ENCODE results near the gene GNAO1.
A peak's percentile ranks its signal among the peaks of the same experiment; 100 is the strongest.

Gene GNAO1

DNA sequence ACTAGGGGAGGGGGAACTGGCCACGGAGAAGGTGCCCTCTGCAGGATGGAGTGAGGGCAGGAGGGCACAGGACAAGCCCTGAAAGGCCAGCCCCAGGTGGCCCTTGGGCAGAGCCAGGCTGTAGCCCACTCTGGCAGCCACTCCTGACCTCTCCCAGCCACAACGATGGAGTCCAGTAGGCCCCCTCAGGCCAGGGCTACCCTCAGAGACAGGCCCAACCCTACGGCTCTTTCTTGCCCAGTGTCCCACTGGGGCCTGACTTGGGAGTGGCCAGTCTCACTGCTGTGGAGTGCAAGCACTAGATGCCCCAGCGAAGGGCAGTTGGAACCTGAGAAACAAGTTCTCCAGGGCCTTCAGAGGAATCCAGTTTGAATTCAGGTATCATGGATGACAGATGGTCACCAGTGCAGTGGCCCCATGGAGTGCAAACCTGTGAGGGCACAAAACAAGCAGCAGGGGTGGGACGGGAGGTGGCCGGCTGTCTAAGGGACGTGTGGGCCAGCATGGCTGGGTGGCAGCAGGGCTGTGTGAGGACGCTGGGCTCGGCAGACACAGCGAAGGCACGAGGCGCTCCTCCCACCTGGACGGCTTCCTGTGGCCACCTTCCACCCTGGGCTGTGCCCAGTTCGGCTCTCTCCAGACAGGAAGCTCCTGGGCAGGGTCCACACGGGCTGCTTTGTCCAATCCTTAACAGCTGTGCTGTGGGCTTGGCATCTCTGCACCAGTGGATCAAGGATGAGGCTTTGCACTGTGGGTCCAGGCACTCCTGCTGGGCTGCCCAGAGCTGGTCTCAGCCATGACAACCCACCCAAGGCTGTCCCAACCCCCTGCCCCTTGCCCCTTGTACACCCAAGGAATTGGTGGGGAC lies 162.0 kb downstream of the GNAO1 start:
- no peak for FAIRE-seq

DNA sequence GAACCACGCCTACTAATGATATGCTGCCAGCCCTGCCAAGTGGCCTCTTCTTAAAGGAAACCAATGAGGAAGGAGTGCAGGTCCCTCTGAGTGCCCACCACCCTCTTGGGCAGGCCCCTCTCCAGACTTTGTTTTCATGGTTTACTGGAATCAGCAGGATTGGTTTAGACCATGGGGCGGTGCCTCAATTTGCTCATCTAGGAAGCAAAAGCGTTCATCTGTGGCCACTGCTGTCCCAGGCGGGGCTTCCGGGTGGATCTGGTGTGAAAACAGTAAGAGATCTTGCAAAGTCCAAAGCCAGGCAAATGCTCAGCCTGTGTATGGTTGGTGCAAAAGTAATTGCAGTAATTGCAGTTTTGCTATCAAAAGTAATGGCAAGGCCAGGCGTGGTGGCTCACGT lies 162.7 kb downstream of the GNAO1 start:
- FAIRE-seq = no peak

DNA sequence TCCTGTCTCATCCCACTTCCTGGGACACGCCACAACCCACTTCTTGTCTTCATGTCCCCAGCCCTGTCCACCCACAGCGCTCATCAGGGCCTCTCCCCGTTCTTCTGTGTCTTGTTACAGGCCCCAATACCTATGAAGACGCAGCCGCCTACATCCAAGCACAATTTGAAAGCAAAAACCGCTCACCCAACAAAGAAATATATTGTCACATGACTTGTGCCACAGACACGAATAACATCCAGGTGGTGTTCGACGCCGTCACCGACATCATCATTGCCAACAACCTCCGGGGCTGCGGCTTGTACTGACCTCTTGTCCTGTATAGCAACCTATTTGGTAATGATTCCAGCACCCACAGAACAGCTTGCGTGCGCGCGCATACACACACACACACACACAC lies 163.5 kb downstream of the GNAO1 start:
- no peak for FAIRE-seq

DNA sequence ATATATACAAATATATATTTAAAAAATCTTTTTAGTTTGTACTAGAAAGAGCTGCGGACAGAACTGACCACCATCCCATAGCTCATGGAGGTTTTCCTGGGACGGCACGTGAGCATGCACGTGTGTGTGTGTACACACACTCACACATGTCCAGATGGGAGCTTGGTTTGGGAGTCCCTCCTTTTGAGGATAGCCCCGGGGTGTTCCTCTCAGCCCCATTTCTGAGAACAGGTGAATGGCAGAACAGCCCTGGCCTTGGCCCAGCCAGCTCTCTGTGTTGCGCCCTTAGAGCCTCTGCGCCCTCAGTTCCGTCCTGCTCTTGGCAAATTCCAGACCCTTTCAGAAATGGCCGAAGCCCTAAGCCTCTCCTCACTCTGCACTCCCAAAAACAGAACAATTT lies 163.9 kb downstream of the GNAO1 start:
- FAIRE-seq = no peak

DNA sequence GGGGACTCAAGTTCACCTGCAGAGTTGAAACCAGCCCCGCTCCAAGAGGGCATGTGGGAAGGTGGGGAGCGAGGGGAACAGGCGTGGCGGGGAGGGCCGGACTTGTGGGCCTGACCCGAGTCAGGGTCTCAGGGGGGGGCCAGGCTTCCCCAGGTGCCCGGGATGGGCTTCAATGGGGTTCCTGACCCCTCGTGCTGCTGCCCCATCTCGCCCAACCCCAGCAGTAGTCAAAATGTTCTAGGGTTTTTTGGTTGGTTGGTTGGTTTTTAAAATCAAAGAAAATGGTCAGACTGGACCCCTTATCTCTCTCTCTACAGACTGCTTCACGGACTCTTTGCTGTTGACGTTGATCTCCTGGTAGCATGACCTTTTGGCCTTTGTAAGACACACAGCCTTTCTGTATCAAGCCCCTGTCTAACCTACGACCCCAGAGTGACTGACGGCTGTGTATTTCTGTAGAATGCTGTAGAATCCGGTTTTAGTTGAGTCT lies 164.5 kb downstream of the GNAO1 start:
- FAIRE-seq = no peak

DNA sequence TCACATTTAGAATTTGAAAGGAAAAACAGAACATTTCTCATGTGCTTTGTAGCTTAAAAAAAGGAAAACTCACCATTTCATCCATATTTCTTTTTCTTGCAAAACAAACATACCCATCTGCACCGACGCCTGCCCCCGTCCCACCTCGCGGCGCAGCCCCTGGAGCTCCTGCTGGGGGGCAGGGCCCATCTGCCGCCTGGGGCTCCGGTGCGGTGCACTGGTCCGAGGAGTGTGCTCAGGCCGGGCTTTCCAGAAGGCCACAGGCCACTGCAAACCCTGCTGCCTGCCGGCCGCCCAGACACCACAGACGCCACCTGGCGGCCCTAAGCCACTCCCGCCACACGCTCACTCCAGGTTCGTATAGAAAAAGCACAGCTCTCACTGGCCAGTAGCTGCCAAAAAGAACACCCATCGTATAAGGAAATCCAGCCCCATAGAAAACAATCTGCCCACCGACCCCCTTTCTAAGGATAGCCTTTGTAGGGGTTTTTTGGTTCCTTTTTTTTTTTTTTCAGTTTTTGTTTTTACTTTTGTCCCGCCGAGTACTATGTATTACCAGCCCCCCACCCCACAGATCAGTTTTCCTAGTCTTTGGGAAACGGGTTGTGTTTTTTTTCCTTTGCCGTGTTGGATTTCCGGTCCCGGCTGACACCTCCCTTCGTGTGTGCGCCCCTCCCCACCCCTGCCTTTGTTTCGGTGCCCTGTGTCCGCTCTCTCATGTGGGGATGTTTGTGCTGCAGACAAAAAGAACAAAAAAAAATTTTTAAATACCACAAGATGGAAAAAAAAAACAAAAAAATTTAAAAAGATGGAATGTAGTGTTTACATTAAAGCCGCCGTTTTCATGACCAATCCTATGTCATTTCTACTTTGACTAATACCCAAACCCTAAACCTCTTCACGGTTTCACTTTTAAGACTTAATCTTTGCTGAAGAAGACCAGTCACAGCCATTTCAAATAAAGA lies 165.3 kb downstream of the GNAO1 start:
- no peak for FAIRE-seq

DNA sequence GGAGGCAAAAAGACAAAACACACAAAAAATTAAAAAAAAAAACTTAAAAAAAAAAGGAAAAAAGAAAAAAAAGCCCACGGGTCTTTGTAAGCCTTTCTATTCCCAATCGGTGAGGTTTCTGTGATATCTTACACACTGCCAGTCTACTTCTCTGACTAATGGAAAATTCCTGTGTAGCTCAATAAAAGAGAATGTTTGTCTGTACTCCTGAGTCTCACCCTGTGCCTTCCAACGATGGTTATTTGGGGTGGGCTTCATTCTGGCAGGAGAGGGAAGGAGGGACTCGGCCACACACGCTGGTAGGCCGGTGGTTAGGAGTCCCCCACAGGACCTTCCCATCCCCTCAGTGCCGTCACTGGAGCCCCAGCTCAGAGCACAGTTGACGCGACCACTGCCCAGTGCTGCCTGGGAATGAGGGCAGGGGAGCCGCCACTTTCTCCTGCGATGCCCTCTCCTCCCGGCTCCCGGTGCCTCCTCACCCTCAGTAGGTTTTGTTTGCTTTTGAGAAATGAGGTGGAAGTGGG lies 166.0 kb downstream of the GNAO1 start:
- peak; percentile 86 for FAIRE-seq

DNA sequence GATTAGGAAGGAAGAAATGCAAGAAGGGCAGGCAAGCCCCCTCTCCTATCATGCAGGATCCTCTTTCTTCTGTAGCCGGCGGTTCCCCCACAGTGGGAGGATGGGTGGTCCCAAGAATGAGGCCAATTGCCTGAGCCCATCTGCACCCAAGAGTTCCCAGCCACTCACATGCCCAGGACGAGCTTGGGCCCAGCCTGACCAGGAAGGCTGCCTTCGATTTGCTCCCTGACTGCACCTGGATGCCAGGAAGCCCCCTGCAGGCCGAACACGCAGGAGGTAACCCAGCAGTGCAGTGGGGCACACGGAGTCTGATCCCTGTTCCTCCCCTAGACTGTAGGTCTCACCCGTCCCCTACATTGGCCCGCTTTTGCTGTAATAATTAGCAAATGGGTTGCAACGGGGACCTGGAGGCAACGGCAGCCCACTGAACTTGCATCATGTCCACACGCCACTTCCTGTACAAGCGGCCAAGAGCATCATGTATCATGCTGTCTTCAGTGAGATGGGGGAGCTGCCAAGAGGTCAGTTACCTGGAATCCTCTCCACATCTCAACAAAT lies 166.6 kb downstream of the GNAO1 start:
- no peak for FAIRE-seq

DNA sequence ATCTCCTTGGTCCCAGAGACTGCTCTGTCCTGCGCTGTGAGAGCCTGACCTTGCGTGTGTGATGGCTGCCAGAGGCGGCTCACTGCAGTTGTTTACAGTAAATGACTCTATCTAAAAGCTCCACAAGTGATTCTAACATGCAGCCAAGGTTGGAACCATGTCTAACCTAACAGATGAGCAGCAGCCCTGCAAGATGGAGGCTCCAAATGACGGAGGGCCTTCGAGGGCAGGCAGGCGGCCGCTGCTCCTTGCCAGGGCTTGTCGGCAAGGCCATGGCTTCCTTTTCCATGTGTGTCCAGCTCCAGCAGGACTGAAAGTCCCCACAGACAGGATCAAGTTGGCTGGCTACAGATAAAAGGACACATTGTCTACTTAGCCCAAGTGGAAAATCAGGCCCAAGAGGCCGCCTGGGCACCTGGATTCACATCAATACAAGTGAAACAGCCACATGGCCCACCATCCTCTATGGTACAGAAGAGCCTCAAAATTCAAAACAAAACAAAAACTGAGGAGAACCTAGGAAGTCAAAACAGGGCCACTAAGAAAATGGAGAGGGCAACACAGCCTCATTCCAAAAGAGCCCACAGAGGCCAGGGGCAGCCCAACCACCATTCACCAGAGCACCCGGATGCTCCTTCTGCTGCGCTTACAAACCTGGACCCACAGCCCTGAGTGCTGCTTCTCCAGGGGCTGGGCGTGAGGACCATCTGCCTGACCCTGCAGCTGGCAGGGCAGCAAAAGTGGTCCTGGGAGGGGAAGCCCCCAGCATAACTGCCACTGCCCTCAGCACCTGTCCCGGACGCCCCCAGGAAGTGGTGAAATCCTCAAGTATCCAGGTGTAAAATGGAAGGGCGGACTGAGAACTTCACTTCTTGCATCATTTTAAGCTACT lies 169.1 kb downstream of the GNAO1 start:
- no peak for FAIRE-seq

DNA sequence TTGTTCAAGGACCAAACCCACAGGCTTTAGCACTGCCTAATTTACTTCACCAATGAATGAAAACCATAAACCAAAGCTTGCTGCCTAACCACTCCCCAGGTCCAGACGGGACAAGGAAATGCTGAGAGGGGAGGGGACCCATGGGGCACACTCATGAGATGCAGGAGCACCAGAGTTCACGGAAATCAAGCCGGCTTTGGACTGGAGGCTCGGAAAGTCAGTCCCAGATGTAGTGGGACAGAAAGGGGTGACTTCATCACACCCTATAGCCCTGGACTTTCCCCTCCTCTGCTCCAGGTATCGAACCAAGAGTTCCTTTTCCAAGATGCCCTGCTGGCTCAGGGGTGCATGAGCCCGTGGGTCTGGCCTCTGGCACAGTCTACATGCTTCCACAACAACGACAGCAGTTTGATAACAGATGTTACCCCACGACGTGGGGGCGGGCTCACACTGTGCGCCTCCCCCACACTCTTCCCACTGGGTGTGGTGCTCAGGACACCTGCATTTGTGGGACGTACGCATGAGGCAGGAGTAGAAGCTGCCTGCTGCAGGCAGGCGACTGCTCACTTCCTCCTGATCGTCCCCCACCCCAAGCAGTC lies 170.9 kb downstream of the GNAO1 start:
- no peak for FAIRE-seq

DNA sequence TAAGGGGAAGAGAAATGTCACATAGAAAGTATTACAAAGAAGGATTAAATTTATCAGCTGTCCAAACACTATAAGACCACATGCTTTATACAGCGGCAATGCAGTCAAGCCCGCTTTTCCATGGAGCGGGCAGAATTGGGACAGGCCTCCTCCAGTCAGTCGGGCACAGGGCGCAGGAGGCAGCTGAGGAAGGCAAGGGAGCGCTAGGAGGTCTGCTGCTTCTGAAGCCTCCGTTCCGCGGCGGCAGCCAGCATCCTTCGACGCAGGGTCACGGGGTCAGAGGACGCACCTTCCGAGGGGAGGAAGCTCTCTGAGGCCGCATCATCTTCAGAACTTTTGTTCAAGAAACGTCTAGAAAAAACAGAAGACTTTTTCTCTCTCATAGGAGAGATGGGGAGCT lies 171.4 kb downstream of the GNAO1 start:
- FAIRE-seq = no peak

DNA sequence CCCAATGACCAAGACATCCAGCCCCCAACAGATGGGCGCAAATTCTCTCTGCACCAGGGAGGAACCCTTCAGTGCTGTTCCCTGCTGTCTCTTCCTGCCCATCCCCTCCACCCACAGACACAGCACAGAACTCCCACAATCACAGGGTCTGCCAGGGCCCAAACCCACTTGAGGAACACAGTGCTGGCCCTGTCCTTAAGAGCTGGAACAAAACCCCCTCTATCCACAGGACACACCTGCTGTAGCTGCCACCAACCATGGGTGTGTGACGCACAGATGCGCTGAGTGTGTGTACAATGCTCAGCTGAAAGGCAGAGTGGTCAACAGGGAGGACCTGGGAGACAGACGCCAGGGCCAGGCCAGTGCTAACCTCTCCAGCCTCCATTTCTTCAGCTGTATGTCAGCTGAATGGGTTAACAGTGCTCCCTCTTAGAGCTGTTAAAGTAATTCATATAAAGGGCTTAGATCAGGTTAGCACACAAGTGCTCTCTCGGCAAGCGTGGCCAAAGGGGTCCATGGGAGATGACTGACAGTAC lies 172.0 kb downstream of the GNAO1 start:
- FAIRE-seq = no peak

DNA sequence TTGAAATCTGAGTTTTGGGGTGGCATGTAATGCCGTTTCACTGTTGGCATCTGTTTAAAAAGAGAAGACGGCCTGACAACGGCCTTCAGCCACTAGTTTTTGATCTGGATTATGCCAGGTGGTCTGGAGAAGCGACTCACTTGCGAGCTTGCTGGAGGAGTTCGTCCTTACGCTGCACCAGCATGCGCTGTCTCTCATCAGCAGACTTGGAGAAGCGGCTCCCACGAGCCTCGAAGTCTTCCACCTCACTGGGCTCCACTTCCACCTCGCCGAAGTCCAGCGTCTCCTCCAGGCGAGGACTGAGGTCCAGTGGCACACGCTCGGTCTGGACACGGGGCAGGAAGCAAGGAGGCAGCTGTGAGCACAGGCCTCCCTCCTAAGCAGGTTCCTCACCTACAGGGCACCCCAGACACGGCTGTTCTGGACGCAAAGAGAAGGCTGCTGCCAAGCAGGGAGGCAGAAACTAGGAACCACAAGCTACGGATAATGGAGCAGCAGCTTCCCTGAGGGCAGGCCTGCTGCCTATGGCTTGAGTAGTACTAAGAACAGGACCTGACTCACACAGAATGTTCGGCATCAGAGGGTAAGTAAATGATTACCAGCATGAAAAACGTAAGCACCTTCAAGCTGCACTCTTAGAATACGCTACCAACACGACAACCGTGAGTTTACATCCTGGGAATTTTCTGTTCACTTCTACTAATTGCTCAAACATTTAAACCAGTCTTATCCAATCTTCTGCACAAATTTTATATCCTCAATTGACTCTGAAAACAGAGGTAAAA lies 172.7 kb downstream of the GNAO1 start:
- FAIRE-seq = no peak

DNA sequence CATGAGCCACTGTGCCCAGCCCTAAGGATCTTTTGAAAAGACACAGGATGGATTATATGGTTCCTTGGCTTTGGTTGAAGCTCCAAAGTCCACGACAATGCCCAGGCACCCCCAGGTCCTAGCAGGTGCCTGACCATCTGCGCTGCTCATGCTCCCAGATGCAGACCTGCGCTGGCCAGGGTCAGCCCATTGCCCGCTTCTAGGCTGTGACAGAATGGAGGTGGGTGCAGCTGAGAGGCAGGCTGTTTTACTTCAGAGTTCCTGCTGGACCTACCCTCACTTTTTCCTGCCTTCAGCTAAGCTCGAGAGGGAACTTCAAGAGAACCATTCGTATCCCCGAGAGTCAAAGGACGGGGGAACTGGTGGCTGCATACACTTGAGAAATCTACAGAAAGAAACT lies 173.6 kb downstream of the GNAO1 start:
- FAIRE-seq = no peak

DNA sequence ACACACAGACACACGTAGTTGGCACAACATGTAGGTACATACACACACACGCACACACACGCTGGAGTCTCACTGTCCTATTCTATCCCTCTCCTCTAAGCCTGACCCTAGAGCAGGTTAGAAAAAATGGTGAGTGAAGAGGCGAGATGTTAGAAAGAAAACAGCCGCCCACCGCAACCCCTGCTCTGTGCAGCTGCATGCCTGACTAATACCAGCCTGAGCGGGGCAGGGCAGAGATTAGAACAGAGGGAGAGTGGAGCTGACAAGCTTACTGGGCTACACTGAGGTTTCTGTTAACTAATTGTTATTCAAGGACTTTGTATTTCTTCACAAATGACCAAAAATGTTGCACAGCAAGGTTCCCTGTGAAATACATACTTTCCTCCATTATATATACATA lies 174.3 kb downstream of the GNAO1 start:
- no peak for FAIRE-seq

DNA sequence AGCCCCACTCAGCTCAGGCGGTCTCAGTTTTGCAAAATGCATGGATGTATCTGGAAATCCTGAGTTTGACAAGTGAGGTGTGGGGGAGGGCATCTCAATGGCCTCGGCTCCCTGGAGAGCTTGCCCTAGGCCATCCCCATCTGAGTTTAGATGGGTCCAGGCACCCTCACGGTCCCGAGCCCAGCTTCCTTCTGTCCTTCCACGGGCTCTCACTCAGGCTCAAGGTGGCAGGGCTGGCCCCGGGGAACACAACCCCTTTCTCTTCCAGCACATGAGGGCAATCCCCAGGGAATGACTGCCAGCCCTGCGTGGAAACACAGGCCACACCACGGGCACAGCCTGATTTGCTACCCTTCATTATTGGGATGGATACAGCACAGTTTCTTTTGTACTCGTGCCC lies 175.7 kb downstream of the GNAO1 start:
- no peak for FAIRE-seq

DNA sequence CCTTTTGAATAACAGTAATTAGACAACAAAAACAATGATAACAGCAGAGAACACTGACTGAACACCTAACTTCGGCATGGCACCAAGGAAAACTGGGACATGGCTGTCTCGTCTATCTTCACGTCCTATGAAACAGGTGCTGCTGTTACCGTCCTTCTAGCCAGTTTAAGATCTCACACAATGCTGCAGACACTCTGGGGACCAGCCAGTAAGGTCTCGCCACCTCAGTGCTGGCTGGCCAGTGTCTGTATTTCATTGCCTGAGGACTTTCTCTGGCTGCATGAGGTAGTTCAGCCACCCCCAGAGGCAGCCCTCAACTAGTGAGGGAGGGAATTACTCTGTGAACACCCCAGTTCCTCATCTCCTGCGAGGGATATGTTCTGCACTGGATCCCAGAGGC lies 176.5 kb downstream of the GNAO1 start:
- FAIRE-seq = no peak

DNA sequence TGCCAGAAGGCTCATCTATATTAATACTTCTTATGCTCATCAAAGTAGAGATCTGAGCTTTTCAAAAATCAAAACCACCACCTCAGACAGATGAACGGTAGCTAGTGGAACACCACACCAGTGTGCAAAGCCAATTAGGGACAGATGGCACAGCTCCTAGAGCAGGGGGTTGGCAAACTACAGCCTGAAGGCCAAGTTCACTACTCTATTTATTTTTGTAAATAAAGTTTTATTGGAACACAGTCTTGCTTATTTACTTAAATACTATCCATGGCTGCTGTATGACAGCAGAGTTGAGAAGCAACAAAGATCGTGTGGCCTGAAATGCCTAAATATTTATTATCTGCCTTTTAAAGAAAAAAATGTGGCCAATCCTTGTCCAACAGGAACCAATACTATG lies 177.3 kb downstream of the GNAO1 start:
- no peak for FAIRE-seq

DNA sequence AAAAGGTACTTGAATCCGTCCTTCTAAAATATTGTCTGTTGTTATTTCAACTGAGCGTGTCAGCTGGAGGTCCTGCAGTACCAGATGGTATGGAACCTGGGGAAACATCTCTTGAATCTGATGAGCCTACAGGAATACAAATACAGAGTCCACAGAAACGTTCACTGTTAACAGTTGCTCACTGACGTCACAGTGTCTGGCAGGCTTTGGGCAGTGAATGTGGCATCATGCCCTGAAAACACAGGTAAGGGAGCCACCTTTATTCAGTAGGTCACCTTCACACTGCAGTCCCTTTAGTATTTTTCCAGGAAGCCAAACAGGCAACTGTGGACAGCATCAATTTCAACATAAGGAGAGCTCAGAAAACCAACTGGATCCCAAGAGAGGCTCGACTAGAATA lies 177.9 kb downstream of the GNAO1 start:
- peak; percentile 96 for FAIRE-seq

DNA sequence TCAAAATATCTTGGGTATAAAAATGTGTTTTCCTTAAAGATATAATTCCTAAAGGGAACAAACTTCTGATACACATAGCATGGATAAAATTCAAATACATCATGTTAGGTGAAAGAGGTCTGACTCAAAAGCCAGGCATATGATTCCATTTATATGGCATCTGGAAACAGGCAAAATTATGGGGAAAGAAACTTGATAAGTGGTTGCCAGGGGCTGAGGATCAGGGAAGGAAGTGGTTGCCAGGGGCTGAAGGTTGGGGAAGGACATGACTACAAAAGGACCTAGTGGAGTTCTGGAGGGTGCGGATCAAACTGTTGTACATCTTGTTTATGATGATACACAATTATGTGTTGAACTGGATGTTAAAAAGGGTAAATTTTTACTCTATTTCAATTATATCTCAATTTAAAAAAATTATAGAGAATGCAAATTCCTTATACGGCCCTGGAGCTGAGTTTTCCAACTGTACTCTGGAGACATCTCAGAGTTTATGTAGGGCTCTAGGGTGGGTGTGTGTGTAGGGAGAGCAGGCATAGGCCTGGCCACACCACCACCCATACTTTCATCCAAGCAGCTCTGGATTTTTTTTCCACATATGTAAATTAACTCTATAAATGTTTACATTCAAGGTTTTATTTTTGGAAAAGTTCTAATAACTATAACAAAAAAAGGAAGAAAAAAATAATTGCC lies 179.0 kb downstream of the GNAO1 start:
- FAIRE-seq = no peak
